Keratinocyte (primary cell): Measurements from ENCODE around the gene EPHA2. TPM values are rescaled to one million over a fixed set of nuclear protein-coding genes. Genes with fewer than 3 reads are reported as not detected.

ENCODE experiments used
- DNase-seq: peaks from one replicate; pipeline ENCODE4 v3.0.0-alpha.2; 2011; ENCODE audit warnings: low read depth, missing footprints, low spot score
- FAIRE-seq: peaks from 2 replicates; lab custom pipeline; 2011; peaks lifted over from hg19 to GRCh38; lab: Jason Lieb, UNC
- H2AFZ ChIP-seq: 2 replicates; pipeline ENCODE4 v1.6.0; 2012; ENCODE audit warnings: low read length, control low read depth, inconsistent platforms; ENCODE audit not compliant: control insufficient read depth
- H3K27ac ChIP-seq: 2 replicates; pipeline ENCODE4 v1.5.1; 2011; ENCODE audit warnings: low read length; ENCODE audit not compliant: control insufficient read depth, insufficient read depth
- H3K27me3 ChIP-seq: 3 replicates; pipeline ENCODE4 v1.6.0; 2011; ENCODE audit warnings: low read length; ENCODE audit not compliant: control insufficient read depth, insufficient read depth; ENCODE audit errors: extremely low read depth
- H3K36me3 ChIP-seq, 2 experiments: 2 replicates in 1 of 2; 3 replicates in 1 of 2; pipeline ENCODE4 v1.5.1; 2011; ENCODE audit warnings: low read length in 2 of 2, mild to moderate bottlenecking in 1 of 2; ENCODE audit not compliant: control insufficient read depth in 2 of 2, insufficient read depth in 2 of 2; ENCODE audit errors: extremely low read depth in 1 of 2
- H3K4me1 ChIP-seq: 3 replicates; pipeline ENCODE4 v1.5.1; 2011; ENCODE audit warnings: low read length; ENCODE audit not compliant: control insufficient read depth, insufficient read depth; ENCODE audit errors: extremely low read depth
- H3K4me2 ChIP-seq: 3 replicates; pipeline ENCODE4 v1.6.0; 2011; ENCODE audit warnings: low read depth, low read length; ENCODE audit not compliant: control insufficient read depth, insufficient read depth; ENCODE audit errors: extremely low read depth
- H3K4me3 ChIP-seq, 3 experiments: fragments of 200-600 bp in 1 of 3; sonication (generic) in 1 of 3; 2 replicates in 2 of 3; 3 replicates in 1 of 3; pipeline ENCODE4 v1.5.1; 2011 to 2016; ENCODE audit warnings: low read length in 3 of 3, mild to moderate bottlenecking in 3 of 3, control low read depth in 2 of 3, inconsistent platforms in 1 of 3, low read depth in 1 of 3, mixed read lengths in 1 of 3, mixed run types in 1 of 3, moderate library complexity in 1 of 3; ENCODE audit not compliant: control insufficient read depth in 2 of 3, insufficient read depth in 2 of 3; ENCODE audit errors: extremely low read depth in 1 of 3
- H3K79me2 ChIP-seq: 2 replicates; pipeline ENCODE4 v1.6.0; 2012; ENCODE audit warnings: low read length; ENCODE audit not compliant: control insufficient read depth, insufficient read depth
- H3K9ac ChIP-seq: 3 replicates; pipeline ENCODE4 v1.6.0; 2011; ENCODE audit warnings: low read length; ENCODE audit not compliant: control insufficient read depth, insufficient read depth; ENCODE audit errors: extremely low read depth
- H3K9me1 ChIP-seq: 3 replicates; pipeline ENCODE4 v1.6.0; 2011; ENCODE audit warnings: low read length; ENCODE audit not compliant: control insufficient read depth, insufficient read depth; ENCODE audit errors: extremely low read depth
- H3K9me3 ChIP-seq: 2 replicates; pipeline ENCODE4 v1.5.1; 2012; ENCODE audit warnings: low read depth, low read length; ENCODE audit not compliant: control insufficient read depth
- H4K20me1 ChIP-seq: 3 replicates; pipeline ENCODE4 v1.6.0; 2011; ENCODE audit warnings: low read length; ENCODE audit not compliant: control insufficient read depth, insufficient read depth; ENCODE audit errors: extremely low read depth
- CTCF ChIP-seq, 3 experiments: IDR thresholded peaks in 1 of 3; conservative IDR thresholded peaks in 1 of 3; optimal IDR thresholded peaks in 1 of 3; 2 replicates in 2 of 3; 3 replicates in 1 of 3; pipeline versions ENCODE3 to v1.5.1; 2011; ENCODE audit warnings: low read length in 3 of 3, mild to moderate bottlenecking in 3 of 3, moderate library complexity in 2 of 3, control low read depth in 1 of 3, inconsistent platforms in 1 of 3; ENCODE audit not compliant: insufficient read depth in 2 of 3; ENCODE audit errors: extremely low read depth in 1 of 3
- EZH2 ChIP-seq: IDR thresholded peaks from one replicate; pipeline ENCODE4 v1.6.1; 2012; ENCODE audit warnings: inconsistent platforms, mild to moderate bottlenecking, low read length, moderate library complexity
- dilution Hi-C: fragments of 300-500 bp; cut with MboI; formaldehyde crosslinking; loops from one replicate; pipeline ENCODE4 v1.7.0; 2020; ENCODE audit warnings: low sequenced_read_pairs; ENCODE audit not compliant: extremely low pct_ligation_motif_present
- polyA plus RNA-seq, 5 experiments: library from polyadenylated mRNA; depleted of rRNA in 3 of 5; stranded (reverse) in 3 of 5; stranded (forward) in 1 of 5; unstranded in 1 of 5; fragments of >200 nt; gene quantifications; 1 replicate in 1 of 5; 2 replicates in 3 of 5; 3 replicates in 1 of 5; pipeline versions ENCODE4 v1.2.1 to v1.2.3, GENCODE V29; 2011 to 2012; ENCODE audit warnings: missing spikeins in 2 of 5, low read depth in 1 of 5, low replicate concordance in 1 of 5

EPHA2 gene
- polyA plus RNA-seq, 1 donor (not counting 4 experiments of a cell fraction or from before 2014, with no cell fraction given): 55.6 TPM

- Histone ChIP-seq H3K4me3 (no peak overlapping the region), H3K79me2 (peaks cover under 1% of the 10 kb centered on the region), H3K4me2 (no peak overlapping the region), H3K9me1 (no peaks in the 10 kb centered on the region), H3K27me3 (no peaks in the 10 kb centered on the region), H3K36me3 (peaks cover 1 to 3% of the 10 kb centered on the region in 2 experiments), H3K9ac (no peak overlapping the region), H4K20me1 (no peaks in the 10 kb centered on the region), H3K4me1 (peaks cover 48% of the 10 kb centered on the region), H3K9me3 (no peaks in the 10 kb centered on the region), H2AFZ (no peak overlapping the region), H3K27ac (no peak overlapping the region)
- FAIRE-seq (no peak), DNase-seq (no peak)
- dilution Hi-C loops: no loop called here
- TF ChIP-seq EZH2 (no peak), CTCF (optimal IDR thresholded peaks at IDR 0.05 in 1 of 3, IDR thresholded peaks at IDR 0.05 in 1 of 3, conservative IDR thresholded peaks at IDR 0.05 in 1 of 3; ENCODE audit: extremely low read depth in 1 of 3, insufficient read depth in 2 of 3, low read length in 3 of 3) (no peak)
Observed at GRCh38 chr1:16162163-16162822, 6.4 kb upstream of the EPHA2 start.

GRCh38 chr1:16161717-16162116 lies 5.8 kb upstream of the EPHA2 start:
- dilution Hi-C loops: no loop called here
- no peak overlapping the region for H3K9ac ChIP-seq
- no peak overlapping the region for H3K27ac ChIP-seq
- H2AFZ ChIP-seq: no peak overlapping the region
- peaks cover 6% of the 10 kb centered on the region for H3K79me2 ChIP-seq
- H4K20me1 ChIP-seq: no peaks in the 10 kb centered on the region
- peaks cover 54% of the 10 kb centered on the region for H3K4me1 ChIP-seq
- no peaks in the 10 kb centered on the region for H3K27me3 ChIP-seq
- no peak overlapping the region for H3K4me2 ChIP-seq
- H3K9me1 ChIP-seq: peaks cover 3% of the 10 kb centered on the region
- no peak for DNase-seq
- TF ChIP-seq CTCF (optimal IDR thresholded peaks at IDR 0.05 in 1 of 3, IDR thresholded peaks at IDR 0.05 in 1 of 3, conservative IDR thresholded peaks at IDR 0.05 in 1 of 3; ENCODE audit: extremely low read depth in 1 of 3, insufficient read depth in 2 of 3, low read length in 3 of 3) (no peak), EZH2 (no peak)
- no peak overlapping the region for H3K4me3 ChIP-seq
- no peaks in the 10 kb centered on the region for H3K9me3 ChIP-seq
- H3K36me3 ChIP-seq: peaks cover 1 to 3% of the 10 kb centered on the region in 2 experiments
- FAIRE-seq: no peak
